Cardiac muscle cell (in vitro differentiated cells and primary cell): ENCODE measurements around the gene EIF3C. TPM values are rescaled to one million over a fixed set of nuclear protein-coding genes. Genes with fewer than 3 reads are reported as not detected.

ENCODE experiments used
- polyA plus RNA-seq: library from polyadenylated mRNA; unstranded; fragments of >200 nt; fragmentation: Nextera tagmentation; extraction: Ambion mirVana; gene quantifications from 2 replicates; pipeline ENCODE4 v1.2.1, GENCODE V29; 2016
- total RNA-seq: library from RNA; depleted of rRNA; stranded (reverse); fragments of >200 nt; gene quantifications from 2 replicates; pipeline ENCODE4 v1.2.3, GENCODE V29; 2016

EIF3C gene
- total and polyA plus RNA-seq, 2 experiments from 2014 or later, result 310 to 381 TPM

Other genes starting within 250 kb of the EIF3C start
- gene NPIPB7, start 239.1 kb upstream of the EIF3C start, total RNA-seq, result 0.15 and 0.60 TPM in 2 replicates
- 0.76 TPM in 1 of 2 replicates, not detected in the other for gene NPIPB7, start 239.1 kb upstream of the EIF3C start, polyA plus RNA-seq
- gene CLN3, start 219.4 kb upstream of the EIF3C start, total RNA-seq, result 25.2 and 29.3 TPM in 2 replicates
- 29.6 and 39.2 TPM in 2 replicates for gene CLN3, start 219.4 kb upstream of the EIF3C start, polyA plus RNA-seq
- 0.39 TPM in 1 of 2 replicates, not detected in the other for gene APOBR, start 216.8 kb upstream of the EIF3C start, total RNA-seq
- gene APOBR, start 216.8 kb upstream of the EIF3C start, polyA plus RNA-seq, result not detected in 2 replicates
- gene IL27, start 204.6 kb upstream of the EIF3C start, total RNA-seq, result not detected in 2 replicates
- gene IL27, start 204.6 kb upstream of the EIF3C start, polyA plus RNA-seq, result not detected in 2 replicates
- gene NUPR1, start 172.5 kb upstream of the EIF3C start, total RNA-seq, result not detected in 2 replicates
- gene NUPR1, start 172.5 kb upstream of the EIF3C start, polyA plus RNA-seq, result not detected in 2 replicates
- gene SGF29, start 157.5 kb upstream of the EIF3C start, total RNA-seq, result 23.8 and 28.8 TPM in 2 replicates
- gene SGF29, start 157.5 kb upstream of the EIF3C start, polyA plus RNA-seq, result 21.7 and 27.9 TPM in 2 replicates
- 0.67 and 1.6 TPM in 2 replicates for gene SULT1A2, start 114.4 kb upstream of the EIF3C start, total RNA-seq
- gene SULT1A2, start 114.4 kb upstream of the EIF3C start, polyA plus RNA-seq, result 0.83 and 5.4 TPM in 2 replicates
- gene SULT1A1, start 101.4 kb upstream of the EIF3C start, total RNA-seq, result 23.6 and 30.4 TPM in 2 replicates
- 24.1 and 42.8 TPM in 2 replicates for gene SULT1A1, start 101.4 kb upstream of the EIF3C start, polyA plus RNA-seq
- not detected in 2 replicates for gene NPIPB8, start 73.4 kb upstream of the EIF3C start, total RNA-seq
- 1.4 and 2.4 TPM in 2 replicates for gene NPIPB8, start 73.4 kb upstream of the EIF3C start, polyA plus RNA-seq
- gene NPIPB9, start 40.3 kb downstream of the EIF3C start, total RNA-seq, result 1.2 and 1.5 TPM in 2 replicates
- 1.8 and 2.1 TPM in 2 replicates for gene NPIPB9, start 40.3 kb downstream of the EIF3C start, polyA plus RNA-seq
- gene ATXN2L, start 111.5 kb downstream of the EIF3C start, total RNA-seq, result 70.9 and 81.2 TPM in 2 replicates
- 116 and 129 TPM in 2 replicates for gene ATXN2L, start 111.5 kb downstream of the EIF3C start, polyA plus RNA-seq
- gene TUFM, start 134.9 kb downstream of the EIF3C start, total RNA-seq, result 220 and 225 TPM in 2 replicates
- 305 and 359 TPM in 2 replicates for gene TUFM, start 134.9 kb downstream of the EIF3C start, polyA plus RNA-seq
- 79.5 and 92.0 TPM in 2 replicates for gene SH2B1, start 152.4 kb downstream of the EIF3C start, total RNA-seq
- gene SH2B1, start 152.4 kb downstream of the EIF3C start, polyA plus RNA-seq, result 37.7 and 41.1 TPM in 2 replicates
- gene ATP2A1, start 167.0 kb downstream of the EIF3C start, total RNA-seq, result 2.6 and 2.7 TPM in 2 replicates
- gene ATP2A1, start 167.0 kb downstream of the EIF3C start, polyA plus RNA-seq, result 2.6 and 5.0 TPM in 2 replicates
- 74.0 and 87.3 TPM in 2 replicates for gene RABEP2, start 213.8 kb downstream of the EIF3C start, total RNA-seq
- 30.8 and 34.4 TPM in 2 replicates for gene RABEP2, start 213.8 kb downstream of the EIF3C start, polyA plus RNA-seq
- gene CD19, start 220.5 kb downstream of the EIF3C start, total RNA-seq, result 0.07 and 1.1 TPM in 2 replicates
- 1.3 TPM in 1 of 2 replicates, not detected in the other for gene CD19, start 220.5 kb downstream of the EIF3C start, polyA plus RNA-seq
- gene NFATC2IP, start 239.5 kb downstream of the EIF3C start, total RNA-seq, result 32.9 and 71.6 TPM in 2 replicates
- 46.5 and 49.8 TPM in 2 replicates for gene NFATC2IP, start 239.5 kb downstream of the EIF3C start, polyA plus RNA-seq